HEK293 (cell line): ENCODE results near the gene CLEC16A.

Source experiments
- AEBP2 ChIP-seq: fragments of 450-650 bp; formaldehyde crosslinking; IDR thresholded peaks from 2 replicates; pipeline ENCODE4 v1.5.1; 2016; ENCODE audit warnings: missing biosample characterization, missing genetic modification characterization, borderline replicate concordance
- GLI2 ChIP-seq: fragments of 450-650 bp; formaldehyde crosslinking; IDR thresholded peaks from 2 replicates; pipeline ENCODE4; 2017; ENCODE audit warnings: missing biosample characterization, missing genetic modification characterization, low read depth, borderline replicate concordance
- GLI4 ChIP-seq: fragments of 450-650 bp; formaldehyde crosslinking; IDR thresholded peaks from 2 replicates; pipeline ENCODE4 v1.5.1; 2016; ENCODE audit warnings: missing biosample characterization, missing genetic modification characterization
- HOXC10 ChIP-seq: sonication (generic); formaldehyde crosslinking; IDR thresholded peaks from 2 replicates; pipeline ENCODE4 v1.8.1; 2023; ENCODE audit warnings: mild to moderate bottlenecking, missing genetic modification reagents
- IKZF3 ChIP-seq: fragments of 450-650 bp; IDR thresholded peaks from 2 replicates; pipeline ENCODE4 v1.5.0; 2018; ENCODE audit warnings: missing biosample characterization, mild to moderate bottlenecking, missing genetic modification characterization, moderate library complexity
- KLF17 ChIP-seq: fragments of 450-650 bp; formaldehyde crosslinking; IDR thresholded peaks from 2 replicates; pipeline ENCODE4 v1.5.1; 2016; ENCODE audit warnings: missing biosample characterization, missing genetic modification characterization
- KLF8 ChIP-seq: fragments of 450-650 bp; formaldehyde crosslinking; IDR thresholded peaks from 2 replicates; pipeline ENCODE4 v1.5.1; 2016; ENCODE audit warnings: missing biosample characterization, missing genetic modification characterization
- MZF1 ChIP-seq: fragments of 450-650 bp; formaldehyde crosslinking; IDR thresholded peaks from 2 replicates; pipeline ENCODE4 v1.5.1; 2017; ENCODE audit warnings: missing biosample characterization, missing genetic modification characterization, borderline replicate concordance
- OSR2 ChIP-seq: fragments of 450-650 bp; formaldehyde crosslinking; IDR thresholded peaks from 2 replicates; pipeline ENCODE4 v1.5.1; 2016; ENCODE audit warnings: missing biosample characterization, missing genetic modification characterization
- RBAK ChIP-seq: fragments of 450-650 bp; formaldehyde crosslinking; IDR thresholded peaks from 2 replicates; pipeline ENCODE4 v1.5.1; 2016; ENCODE audit warnings: missing biosample characterization, missing genetic modification characterization
- SP3 ChIP-seq: fragments of 450-650 bp; formaldehyde crosslinking; IDR thresholded peaks from 2 replicates; pipeline ENCODE4 v1.5.1; 2016; ENCODE audit warnings: missing biosample characterization, missing genetic modification characterization
- SP7 ChIP-seq: fragments of 450-650 bp; formaldehyde crosslinking; IDR thresholded peaks from 2 replicates; pipeline ENCODE4 v1.5.1; 2016; ENCODE audit warnings: missing biosample characterization, missing genetic modification characterization
- YY2 ChIP-seq: fragments of 450-650 bp; formaldehyde crosslinking; IDR thresholded peaks from 2 replicates; pipeline ENCODE4 v1.5.1; 2016; ENCODE audit warnings: missing biosample characterization, missing genetic modification characterization
- ZBTB7A ChIP-seq: fragments of 450-650 bp; formaldehyde crosslinking; IDR thresholded peaks from 2 replicates; pipeline ENCODE4 v1.5.1; 2016; ENCODE audit warnings: low read depth, missing biosample characterization, missing genetic modification characterization
- ZIC2 ChIP-seq: fragments of 450-650 bp; formaldehyde crosslinking; IDR thresholded peaks from 2 replicates; pipeline ENCODE4 v1.5.1; 2016; ENCODE audit warnings: missing biosample characterization, missing genetic modification characterization
- ZNF10 ChIP-seq: fragments of 450-650 bp; formaldehyde crosslinking; IDR thresholded peaks from 2 replicates; pipeline ENCODE4 v1.5.1; 2017; ENCODE audit warnings: missing biosample characterization, missing genetic modification characterization
- ZNF112 ChIP-seq: fragments of 450-650 bp; formaldehyde crosslinking; IDR thresholded peaks from 2 replicates; pipeline ENCODE4 v1.5.0; 2017; ENCODE audit warnings: missing biosample characterization, missing genetic modification characterization
- ZNF16 ChIP-seq: fragments of 450-650 bp; formaldehyde crosslinking; IDR thresholded peaks from 2 replicates; pipeline ENCODE4 v1.5.1; 2016; ENCODE audit warnings: low read depth, missing biosample characterization, missing genetic modification characterization
- ZNF175 ChIP-seq: fragments of 450-650 bp; formaldehyde crosslinking; IDR thresholded peaks from 2 replicates; pipeline ENCODE4 v1.5.1; 2016; ENCODE audit warnings: missing biosample characterization, missing genetic modification characterization
- ZNF19 ChIP-seq: fragments of 450-650 bp; formaldehyde crosslinking; IDR thresholded peaks from 2 replicates; pipeline ENCODE4; 2016; ENCODE audit warnings: missing biosample characterization, missing genetic modification characterization, low read depth
- ZNF239 ChIP-seq: fragments of 450-650 bp; formaldehyde crosslinking; IDR thresholded peaks from 2 replicates; pipeline ENCODE4 v1.5.1; 2016; ENCODE audit warnings: missing biosample characterization, missing genetic modification characterization
- ZNF280C ChIP-seq: fragments of 450-650 bp; formaldehyde crosslinking; IDR thresholded peaks from 2 replicates; pipeline ENCODE4 v1.5.1; 2016; ENCODE audit warnings: missing biosample characterization, missing genetic modification characterization
- ZNF311 ChIP-seq: fragments of 450-650 bp; formaldehyde crosslinking; IDR thresholded peaks from 2 replicates; pipeline ENCODE4 v1.5.1; 2017; ENCODE audit warnings: missing biosample characterization, missing genetic modification characterization, borderline replicate concordance
- ZNF341 ChIP-seq: fragments of 450-650 bp; formaldehyde crosslinking; IDR thresholded peaks from 2 replicates; pipeline ENCODE4; 2016; ENCODE audit warnings: low read depth, missing biosample characterization, missing genetic modification characterization
- ZNF350 ChIP-seq: fragments of 450-650 bp; formaldehyde crosslinking; IDR thresholded peaks from 2 replicates; pipeline ENCODE4 v1.5.0; 2017; ENCODE audit warnings: missing biosample characterization, mild to moderate bottlenecking, missing genetic modification characterization
- ZNF555 ChIP-seq: fragments of 450-650 bp; formaldehyde crosslinking; conservative IDR thresholded peaks from 2 replicates; pipeline ENCODE4 v1.5.1; 2017; ENCODE audit warnings: missing biosample characterization, mild to moderate bottlenecking, missing genetic modification characterization, inconsistent platforms
- ZNF639 ChIP-seq: fragments of 450-650 bp; formaldehyde crosslinking; IDR thresholded peaks from 2 replicates; pipeline ENCODE4 v1.5.1; 2016; ENCODE audit warnings: missing biosample characterization, missing genetic modification characterization
- ZNF658 ChIP-seq: fragments of 450-650 bp; formaldehyde crosslinking; IDR thresholded peaks from 2 replicates; pipeline ENCODE4; 2016; ENCODE audit warnings: missing biosample characterization, missing genetic modification characterization
- ZNF785 ChIP-seq: fragments of 450-650 bp; formaldehyde crosslinking; IDR thresholded peaks from 2 replicates; pipeline ENCODE4 v1.5.1; 2016; ENCODE audit warnings: missing biosample characterization, missing genetic modification characterization
- ZNF843 ChIP-seq: fragments of 450-650 bp; formaldehyde crosslinking; IDR thresholded peaks from 2 replicates; pipeline ENCODE4 v1.5.1; 2016; ENCODE audit warnings: missing biosample characterization, missing genetic modification characterization
- ZSCAN16 ChIP-seq: fragments of 450-650 bp; formaldehyde crosslinking; IDR thresholded peaks from 2 replicates; pipeline ENCODE4 v1.5.1; 2016; ENCODE audit warnings: missing biosample characterization, missing genetic modification characterization
- ZSCAN23 ChIP-seq: fragments of 450-650 bp; formaldehyde crosslinking; IDR thresholded peaks from 2 replicates; pipeline ENCODE4 v1.5.1; 2016; ENCODE audit warnings: missing biosample characterization, missing genetic modification characterization
- ZSCAN30 ChIP-seq: fragments of 450-650 bp; IDR thresholded peaks from 2 replicates; pipeline ENCODE4 v1.5.1; 2018; ENCODE audit warnings: missing biosample characterization, mild to moderate bottlenecking, missing genetic modification characterization, moderate library complexity
- TF ChIP-seq, protein P1 (sequence below): fragments of 450-650 bp; formaldehyde crosslinking; IDR thresholded peaks from 2 replicates; pipeline ENCODE4 v1.5.1; 2016; ENCODE audit warnings: missing biosample characterization, missing genetic modification characterization

The CLEC16A gene

DNA sequence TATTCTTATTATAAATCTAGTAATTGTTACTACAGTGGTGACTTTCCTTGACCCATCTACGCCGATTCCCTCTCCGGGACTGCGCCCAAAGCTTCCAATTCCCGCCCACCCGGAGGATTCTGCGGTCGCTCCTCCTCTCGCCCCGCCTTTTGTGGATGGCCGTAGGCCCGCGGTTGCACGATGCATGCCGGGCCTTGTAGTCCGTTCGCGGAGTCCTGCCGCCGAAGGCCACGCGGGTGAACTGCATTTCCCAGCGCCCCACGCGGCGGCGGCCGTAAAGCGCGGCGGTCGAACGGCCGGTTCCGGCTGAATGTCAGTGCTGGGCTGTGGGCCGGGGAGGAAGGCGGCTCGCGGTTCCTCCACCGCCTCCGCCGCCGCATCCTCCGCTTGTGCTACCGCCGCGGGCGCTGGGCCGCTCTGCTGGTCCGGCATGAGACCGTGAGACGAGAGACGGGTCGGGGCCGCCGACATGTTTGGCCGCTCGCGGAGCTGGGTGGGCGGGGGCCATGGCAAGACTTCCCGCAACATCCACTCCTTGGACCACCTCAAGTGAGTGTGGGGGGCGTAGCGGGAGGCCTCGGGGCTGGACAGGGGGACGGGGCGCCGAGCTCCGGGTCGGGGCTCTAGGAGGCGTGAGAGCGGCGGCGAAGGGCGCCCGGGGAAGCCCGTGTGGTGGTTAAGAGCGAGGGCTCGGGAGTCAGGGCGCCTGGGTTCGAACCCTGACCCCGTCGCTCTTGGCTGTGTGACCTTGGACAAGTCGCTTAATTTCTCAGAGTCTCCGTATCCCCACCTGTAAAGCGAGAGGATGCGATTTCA is at the start of gene CLEC16A (continued):
- no peak for TF ChIP-seq ZNF280C
- no peak for TF ChIP-seq MZF1 (tag by site-specific recombination)
- TF ChIP-seq OSR2 (tag by site-specific recombination) = no peak
- TF ChIP-seq ZNF112 (tag by site-specific recombination) = no peak
- TF ChIP-seq KLF17 = peak; percentile 53; the same call in 1 of the 2 replicates
- no peak for TF ChIP-seq ZNF239 (tag by site-specific recombination)
- peak; percentile 57 for TF ChIP-seq ZNF341 (tag by site-specific recombination)
- TF ChIP-seq ZNF639 = peak; percentile 66
- peak; percentile 49; the same call in 1 of the 2 replicates for TF ChIP-seq IKZF3 (tag by site-specific recombination)
- TF ChIP-seq ZNF350 = no peak
- no peak for TF ChIP-seq GLI4 (tag by site-specific recombination)
- no peak for TF ChIP-seq ZNF175 (tag by site-specific recombination)
- no peak for TF ChIP-seq ZNF19
- TF ChIP-seq ZNF658 = no peak
- TF ChIP-seq HOXC10 (CRISPR knock-in tag) = no peak
- TF ChIP-seq ZNF16 = no peak
- TF ChIP-seq ZNF10 = no peak
- no peak for TF ChIP-seq GLI2 (tag by site-specific recombination)
- TF ChIP-seq AEBP2 (tag by site-specific recombination) = no peak
- no peak for TF ChIP-seq ZBTB7A (tag by site-specific recombination)
- no peak for TF ChIP-seq ZNF555 (tag by site-specific recombination)
- no peak for TF ChIP-seq ZSCAN23 (tag by site-specific recombination)
- no peak for TF ChIP-seq ZIC2 (tag by site-specific recombination)
- TF ChIP-seq ZNF843 (tag by site-specific recombination) = peak; percentile 43; the same call in 1 of the 2 replicates
- TF ChIP-seq KLF8 (tag by site-specific recombination) = peak; percentile 62; the same call in 1 of the 2 replicates
- TF ChIP-seq, protein P1, sequence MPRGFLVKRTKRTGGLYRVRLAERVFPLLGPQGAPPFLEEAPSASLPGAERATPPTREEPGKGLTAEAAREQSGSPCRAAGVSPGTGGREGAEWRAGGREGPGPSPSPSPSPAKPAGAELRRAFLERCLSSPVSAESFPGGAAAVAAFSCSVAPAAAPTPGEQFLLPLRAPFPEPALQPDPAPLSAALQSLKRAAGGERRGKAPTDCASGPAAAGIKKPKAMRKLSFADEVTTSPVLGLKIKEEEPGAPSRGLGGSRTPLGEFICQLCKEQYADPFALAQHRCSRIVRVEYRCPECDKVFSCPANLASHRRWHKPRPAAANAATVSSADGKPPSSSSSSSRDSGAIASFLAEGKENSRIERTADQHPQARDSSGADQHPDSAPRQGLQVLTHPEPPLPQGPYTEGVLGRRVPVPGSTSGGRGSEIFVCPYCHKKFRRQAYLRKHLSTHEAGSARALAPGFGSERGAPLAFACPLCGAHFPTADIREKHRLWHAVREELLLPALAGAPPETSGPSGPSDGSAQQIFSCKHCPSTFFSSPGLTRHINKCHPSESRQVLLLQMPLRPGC (tag by site-specific recombination) = no peak
- TF ChIP-seq ZNF311 (tag by site-specific recombination) = no peak
- TF ChIP-seq YY2 (tag by site-specific recombination) = peak; percentile 94
- peak; percentile 76 for TF ChIP-seq SP7
- TF ChIP-seq ZSCAN16 = no peak
- 0 out of 2 replicates have a peak, but pooled peaks have one; percentile 46 for TF ChIP-seq ZNF785
- TF ChIP-seq RBAK (tag by site-specific recombination) = no peak
- TF ChIP-seq SP3 (tag by site-specific recombination) = peak; percentile 99
- TF ChIP-seq ZSCAN30 (tag by site-specific recombination) = no peak
